Neural progenitor cell (in vitro differentiated cells): ENCODE data around the gene IER3. TPM values are rescaled to one million over a fixed set of nuclear protein-coding genes. Genes with fewer than 3 reads are reported as not detected.

ENCODE experiments used
- DNase-seq: peaks from one replicate; pipeline ENCODE4 v3.0.0-alpha.2; 2016; ENCODE audit warnings: low spot score
- H2AFZ ChIP-seq: fragments of 200-600 bp; sonication (generic); replicated peaks from 2 replicates; pipeline ENCODE4 v1.6.1; 2016; ENCODE audit warnings: antibody characterized with exemption
- H3F3A ChIP-seq: fragments of 200-600 bp; sonication (generic); 2 replicates; pipeline ENCODE4 v1.6.1; 2016; ENCODE audit warnings: antibody characterized with exemption, low read depth
- H3K27ac ChIP-seq: fragments of 200-600 bp; sonication (generic); 2 replicates; pipeline ENCODE4 v1.5.1; 2016; ENCODE audit warnings: mild to moderate bottlenecking
- H3K27me3 ChIP-seq: fragments of 200-600 bp; sonication (generic); 2 replicates; pipeline ENCODE4 v1.6.1; 2016; ENCODE audit warnings: mild to moderate bottlenecking, moderate library complexity
- H3K36me3 ChIP-seq: fragments of 200-600 bp; sonication (generic); 2 replicates; pipeline ENCODE4 v1.5.1; 2016
- H3K4me1 ChIP-seq: fragments of 200-600 bp; sonication (generic); 2 replicates; pipeline ENCODE4 v1.6.1; 2016; ENCODE audit warnings: mixed run types
- H3K4me2 ChIP-seq: fragments of 200-600 bp; sonication (generic); 2 replicates; pipeline ENCODE4 v1.6.1; 2016
- H3K4me3 ChIP-seq: fragments of 200-600 bp; sonication (generic); 2 replicates; pipeline ENCODE4 v1.5.1; 2016
- H3K79me2 ChIP-seq: fragments of 200-600 bp; sonication (generic); 2 replicates; pipeline ENCODE4 v1.6.1; 2016; ENCODE audit warnings: low read depth
- H3K9ac ChIP-seq: fragments of 200-600 bp; sonication (generic); 2 replicates; pipeline ENCODE4 v1.6.1; 2016
- H3K9me3 ChIP-seq: fragments of 200-600 bp; sonication (generic); 2 replicates; pipeline ENCODE4 v1.5.1; 2016; ENCODE audit warnings: low read depth
- H4K20me1 ChIP-seq: fragments of 200-600 bp; sonication (generic); 2 replicates; pipeline ENCODE4 v1.6.1; 2016; ENCODE audit warnings: low read depth
- H3K27ac Mint-ChIP-seq: 3 replicates; pipeline ENCODE4 v1.8.0; 2021; ENCODE audit warnings: mixed read lengths
- H3K27me3 Mint-ChIP-seq: 2 replicates; pipeline ENCODE4 v1.8.0; 2022; ENCODE audit warnings: low read depth, mild to moderate bottlenecking, inconsistent platforms, moderate library complexity, mixed read lengths; ENCODE audit not compliant: insufficient read depth
- H3K36me3 Mint-ChIP-seq: 3 replicates; pipeline ENCODE4 v1.8.0; 2021; ENCODE audit warnings: mixed read lengths
- H3K4me1 Mint-ChIP-seq: 3 replicates; pipeline ENCODE4 v1.8.0; 2021; ENCODE audit warnings: mixed read lengths
- H3K4me3 Mint-ChIP-seq: 3 replicates; pipeline ENCODE4 v1.8.0; 2021; ENCODE audit warnings: mild to moderate bottlenecking, moderate library complexity, mixed read lengths
- H3K9me3 Mint-ChIP-seq: 3 replicates; pipeline ENCODE4 v1.8.0; 2020; ENCODE audit warnings: mixed read lengths
- CTCF ChIP-seq: fragments of 200-600 bp; sonication (generic); IDR thresholded peaks from 2 replicates; pipeline ENCODE4 v1.5.1; 2017; ENCODE audit warnings: antibody characterized with exemption, mild to moderate bottlenecking
- EZH2 ChIP-seq: fragments of 200-600 bp; sonication (generic); IDR thresholded peaks from 2 replicates; pipeline ENCODE4 v1.6.1; 2017; ENCODE audit warnings: antibody characterized with exemption, mild to moderate bottlenecking, moderate library complexity
- EZH2phosphoT487 ChIP-seq: fragments of 200-600 bp; sonication (generic); IDR thresholded peaks from 2 replicates; pipeline ENCODE4 v1.6.1; 2017; ENCODE audit warnings: antibody characterized with exemption
- total RNA-seq: library from RNA; depleted of rRNA; stranded (reverse); fragments of >200 nt; gene quantifications from 2 replicates; pipeline ENCODE4 v1.2.3, GENCODE V29; 2015; ENCODE audit warnings: low replicate concordance

IER3 gene
- total RNA-seq, 1 donor from 2014 or later: 2.0 TPM

- no peaks in the 10 kb centered on the region for H4K20me1 ChIP-seq
- peak overlapping the region; percentile 41 for H3K4me3 Mint-ChIP-seq
- no peak for DNase-seq
- H3K79me2 ChIP-seq: peaks cover 29% of the 10 kb centered on the region
- no peaks in the 10 kb centered on the region for H3K9me3 ChIP-seq
- peaks cover 23% of the 10 kb centered on the region for H3K4me1 Mint-ChIP-seq
- TF ChIP-seq CTCF (no peak), EZH2 (no peak), EZH2phosphoT487 (no peak)
- no peak overlapping the region for H3K4me2 ChIP-seq
- peaks cover 64% of the 10 kb centered on the region for H3K36me3 Mint-ChIP-seq
- no peak overlapping the region for H3K4me3 ChIP-seq
- H3K36me3 ChIP-seq: no peaks in the 10 kb centered on the region
- H3K9me3 Mint-ChIP-seq: no peaks in the 10 kb centered on the region
- H3K27ac ChIP-seq: no peak overlapping the region
- H2AFZ ChIP-seq: no peak overlapping the region
- H3K9ac ChIP-seq: no peak overlapping the region
- H3K27ac Mint-ChIP-seq: no peak overlapping the region
- H3K27me3 ChIP-seq: no peaks in the 10 kb centered on the region
- H3F3A ChIP-seq: peaks cover under 1% of the 10 kb centered on the region
- peaks cover 7% of the 10 kb centered on the region for H3K4me1 ChIP-seq
- H3K27me3 Mint-ChIP-seq: peaks cover 6% of the 10 kb centered on the region
These were observed 31.9 kb downstream of the IER3 start for GRCh38 chr6:30712441-30712945.

- H3K4me3 Mint-ChIP-seq: no peak overlapping the region
- H3K36me3 ChIP-seq: no peaks in the 10 kb centered on the region
These were observed 32.5 kb downstream of the IER3 start for GRCh38 chr6:30711758-30712380.

GRCh38 chr6:30709101-30709868 lies 35.1 kb downstream of the IER3 start:
- Mint-ChIP-seq H3K36me3 (peaks cover 68% of the 10 kb centered on the region), H3K4me1 (no peaks in the 10 kb centered on the region), H3K27me3 (peaks cover 4% of the 10 kb centered on the region), H3K27ac (no peak overlapping the region), H3K4me3 (no peak overlapping the region), H3K9me3 (no peaks in the 10 kb centered on the region)
- Histone ChIP-seq H3F3A (no peaks in the 10 kb centered on the region), H3K36me3 (no peaks in the 10 kb centered on the region), H3K4me2 (no peak overlapping the region), H3K9ac (no peak overlapping the region), H3K4me1 (no peaks in the 10 kb centered on the region), H3K4me3 (no peak overlapping the region), H3K27ac (no peak overlapping the region), H3K79me2 (peaks cover 1% of the 10 kb centered on the region), H4K20me1 (no peaks in the 10 kb centered on the region), H3K9me3 (no peaks in the 10 kb centered on the region), H2AFZ (no peak overlapping the region), H3K27me3 (no peaks in the 10 kb centered on the region)
- no peak for DNase-seq
- no peak for TF ChIP-seq CTCF
- no peak for TF ChIP-seq EZH2
- TF ChIP-seq EZH2phosphoT487: no peak

More at GRCh38 chr6:30711758-30712380, 32.5 kb downstream of the IER3 start:
- peaks cover 6% of the 10 kb centered on the region for H3K27me3 Mint-ChIP-seq
- peaks cover 27% of the 10 kb centered on the region for H3K79me2 ChIP-seq
- H3K4me1 ChIP-seq: peaks cover 7% of the 10 kb centered on the region
- no peak overlapping the region for H3K4me3 ChIP-seq
- no peaks in the 10 kb centered on the region for H3K27me3 ChIP-seq
- H2AFZ ChIP-seq: no peak overlapping the region
- H3K4me2 ChIP-seq: no peak overlapping the region
- no peak for DNase-seq
- no peaks in the 10 kb centered on the region for H3F3A ChIP-seq
- no peak overlapping the region for H3K27ac ChIP-seq
- no peaks in the 10 kb centered on the region for H4K20me1 ChIP-seq
- H3K9ac ChIP-seq: no peak overlapping the region
- no peak overlapping the region for H3K27ac Mint-ChIP-seq
- H3K4me1 Mint-ChIP-seq: peaks cover 16% of the 10 kb centered on the region
- no peak for TF ChIP-seq CTCF
- no peak for TF ChIP-seq EZH2phosphoT487
- TF ChIP-seq EZH2: no peak
- H3K9me3 ChIP-seq: no peaks in the 10 kb centered on the region
- H3K36me3 Mint-ChIP-seq: peaks cover 67% of the 10 kb centered on the region
- no peaks in the 10 kb centered on the region for H3K9me3 Mint-ChIP-seq
